ENCODE results near the gene OCLN.
A peak's percentile ranks its signal among the peaks of the same experiment; 100 is the strongest.

The OCLN gene

GRCh38 chr5:69491838-69492390 lies 676 bp upstream of the OCLN start:
- peaks cover 2% of the 10 kb centered on the region for H3K27me3 ChIP-seq (ENCODE audit: insufficient read depth, poor library complexity, severe bottlenecking)
- DNase-seq (ENCODE audit: low read depth in 1 of 2, low spot score in 1 of 2) = no peak
- no peak for TF ChIP-seq REST (IDR thresholded peaks at IDR 0.05; ENCODE audit: insufficient replicate concordance, low read depth)
- peak overlapping the region; percentile 46 for H3K4me3 ChIP-seq (replicated peaks; ENCODE audit: insufficient read depth, low read length)
- H3K27ac ChIP-seq (replicated peaks) = no peak overlapping the region

GRCh38 chr5:69492923-69493395 lies 369 bp downstream of the OCLN start:
- peak overlapping the region; percentile 46 for H3K4me3 ChIP-seq (replicated peaks; ENCODE audit: insufficient read depth, low read length)
- TF ChIP-seq CTCF (IDR thresholded peaks at IDR 0.05; ENCODE audit: insufficient read depth, low read length) = no peak
- TF ChIP-seq POLR2AphosphoS5 (IDR thresholded peaks at IDR 0.05; ENCODE audit: low read depth) = no peak
- no peak for TF ChIP-seq SPI1 (IDR thresholded peaks at IDR 0.05; ENCODE audit: borderline replicate concordance, low read depth)
- no peak for TF ChIP-seq GABPA (IDR thresholded peaks at IDR 0.05; ENCODE audit: low read depth)
- no peak for TF ChIP-seq REST (IDR thresholded peaks at IDR 0.05; ENCODE audit: insufficient replicate concordance, low read depth)
- H3K27ac ChIP-seq (replicated peaks) = no peak overlapping the region
- H3K27me3 ChIP-seq (ENCODE audit: insufficient read depth, poor library complexity, severe bottlenecking) = peaks cover 2% of the 10 kb centered on the region
- peak in 1 of 2 experiments; percentile 3 for DNase-seq (ENCODE audit: low read depth in 1 of 2, low spot score in 1 of 2)

GRCh38 chr5:69493396-69494133 lies 975 bp downstream of the OCLN start:
- peak in 1 of 2 experiments; percentile 3 for DNase-seq (ENCODE audit: low read depth in 1 of 2, low spot score in 1 of 2)
- no peak for TF ChIP-seq GABPA (IDR thresholded peaks at IDR 0.05; ENCODE audit: low read depth)
- TF ChIP-seq CTCF (IDR thresholded peaks at IDR 0.05; ENCODE audit: insufficient read depth, low read length) = no peak
- no peak for TF ChIP-seq REST (IDR thresholded peaks at IDR 0.05; ENCODE audit: insufficient replicate concordance, low read depth)
- TF ChIP-seq SPI1 (IDR thresholded peaks at IDR 0.05; ENCODE audit: borderline replicate concordance, low read depth) = no peak
- TF ChIP-seq POLR2AphosphoS5 (IDR thresholded peaks at IDR 0.05; ENCODE audit: low read depth) = no peak
- Histone ChIP-seq H3K4me3 (replicated peaks; ENCODE audit: insufficient read depth, low read length) (peak overlapping the region; percentile 46), H3K27me3 (ENCODE audit: insufficient read depth, poor library complexity, severe bottlenecking) (peaks cover 2% of the 10 kb centered on the region), H3K27ac (replicated peaks) (no peak overlapping the region)

Measured in HL-60 (cell line).